Measurements from ENCODE around the gene MED27. TPM values are rescaled to one million over a fixed set of nuclear protein-coding genes. Genes with fewer than 3 reads are reported as not detected.

The MED27 gene
- total RNA-seq, 1 donor from 2014 or later: 10.5 TPM

DNA sequence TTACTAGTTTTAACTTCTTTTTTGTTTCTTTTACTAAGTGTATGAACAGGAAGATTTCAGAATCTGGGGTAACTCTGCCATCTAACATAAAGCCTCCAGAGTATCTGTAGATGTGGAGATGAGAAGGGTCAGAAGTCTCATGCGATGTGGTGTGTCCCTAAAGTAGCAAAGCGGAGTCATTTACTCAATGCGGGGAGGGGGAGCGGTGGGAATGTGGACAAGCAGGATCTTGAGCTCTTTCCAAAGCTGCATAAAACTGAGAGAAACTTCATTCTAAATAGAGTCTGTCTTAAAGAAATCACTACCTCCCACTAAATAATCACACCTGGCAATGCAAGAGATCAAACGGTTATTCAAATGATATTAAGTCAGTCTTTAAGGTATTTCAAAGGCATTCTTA, 92.4 kb downstream of the MED27 start:
- H3K36me3 ChIP-seq (ENCODE audit: control insufficient read depth, insufficient read depth, low read length): no peaks in the 10 kb centered on the region
- TF ChIP-seq CTCF (IDR thresholded peaks at IDR 0.05; ENCODE audit: insufficient read depth, low read length, severe bottlenecking): no peak
- no peak overlapping the region for H3K4me3 ChIP-seq (ENCODE audit: low read depth, low read length)
- DNase-seq (ENCODE audit: low read depth) (no peak), FAIRE-seq (no peak)
- H3K27me3 ChIP-seq (ENCODE audit: control insufficient read depth, insufficient read depth, low read length): no peaks in the 10 kb centered on the region

- DNase-seq (ENCODE audit: low read depth) (peak; percentile 95), FAIRE-seq (no peak)
- no peaks in the 10 kb centered on the region for H3K27me3 ChIP-seq (ENCODE audit: control insufficient read depth, insufficient read depth, low read length)
- no peaks in the 10 kb centered on the region for H3K36me3 ChIP-seq (ENCODE audit: control insufficient read depth, insufficient read depth, low read length)
- no peak overlapping the region for H3K4me3 ChIP-seq (ENCODE audit: low read depth, low read length)
- no peak for TF ChIP-seq CTCF (IDR thresholded peaks at IDR 0.05; ENCODE audit: insufficient read depth, low read length, severe bottlenecking)
Measured at GRCh38 chr9:131986576-131986975, 93.1 kb downstream of the MED27 start.

- H3K27me3 ChIP-seq (ENCODE audit: control insufficient read depth, insufficient read depth, low read length): no peaks in the 10 kb centered on the region
- TF ChIP-seq CTCF (IDR thresholded peaks at IDR 0.05; ENCODE audit: insufficient read depth, low read length, severe bottlenecking): no peak
- DNase-seq (ENCODE audit: low read depth) (peak; percentile 83), FAIRE-seq (no peak)
- no peaks in the 10 kb centered on the region for H3K36me3 ChIP-seq (ENCODE audit: control insufficient read depth, insufficient read depth, low read length)
- H3K4me3 ChIP-seq (ENCODE audit: low read depth, low read length): no peak overlapping the region
Measured at GRCh38 chr9:131986089-131986488, 93.6 kb downstream of the MED27 start.

GRCh38 chr9:131984564-131984963, 95.1 kb downstream of the MED27 start:
- no peak for DNase-seq (ENCODE audit: low read depth)
- TF ChIP-seq CTCF (IDR thresholded peaks at IDR 0.05; ENCODE audit: insufficient read depth, low read length, severe bottlenecking): no peak
- Histone ChIP-seq H3K36me3 (ENCODE audit: control insufficient read depth, insufficient read depth, low read length) (no peaks in the 10 kb centered on the region), H3K4me3 (ENCODE audit: low read depth, low read length) (no peak overlapping the region), H3K27me3 (ENCODE audit: control insufficient read depth, insufficient read depth, low read length) (no peaks in the 10 kb centered on the region)
- FAIRE-seq: no peak

GRCh38 chr9:131982671-131983239, 96.9 kb downstream of the MED27 start:
- no peak for TF ChIP-seq CTCF (IDR thresholded peaks at IDR 0.05; ENCODE audit: insufficient read depth, low read length, severe bottlenecking)
- Histone ChIP-seq H3K4me3 (ENCODE audit: low read depth, low read length) (no peak overlapping the region), H3K36me3 (ENCODE audit: control insufficient read depth, insufficient read depth, low read length) (no peaks in the 10 kb centered on the region), H3K27me3 (ENCODE audit: control insufficient read depth, insufficient read depth, low read length) (no peaks in the 10 kb centered on the region)
- DNase-seq (ENCODE audit: low read depth): no peak
- no peak for FAIRE-seq

GRCh38 chr9:131982102-131982501, 97.6 kb downstream of the MED27 start:
- no peaks in the 10 kb centered on the region for H3K27me3 ChIP-seq (ENCODE audit: control insufficient read depth, insufficient read depth, low read length)
- no peak overlapping the region for H3K4me3 ChIP-seq (ENCODE audit: low read depth, low read length)
- DNase-seq (ENCODE audit: low read depth) (no peak), FAIRE-seq (no peak)
- TF ChIP-seq CTCF (IDR thresholded peaks at IDR 0.05; ENCODE audit: insufficient read depth, low read length, severe bottlenecking): no peak
- no peaks in the 10 kb centered on the region for H3K36me3 ChIP-seq (ENCODE audit: control insufficient read depth, insufficient read depth, low read length)
